GM12865 (cell line): ENCODE results near the gene ORM2.

ENCODE experiments used
- DNase-seq: peaks from one replicate; pipeline ENCODE4 v3.0.0; 2010; ENCODE audit warnings: low read depth
- H3K4me3 ChIP-seq: 2 replicates; pipeline ENCODE4 v1.5.1; 2011; ENCODE audit warnings: mild to moderate bottlenecking, low read depth, low read length, control low read depth
- CTCF ChIP-seq: IDR thresholded peaks from 2 replicates; pipeline ENCODE4 v1.5.1; 2011; ENCODE audit warnings: low read length, control low read depth, low read depth, inconsistent platforms; ENCODE audit not compliant: insufficient read depth; ENCODE audit errors: missing control alignments

ORM2 gene

GRCh38 chr9:114361542-114361941 lies 31.9 kb downstream of the ORM2 start:
- no peak for DNase-seq
- TF ChIP-seq CTCF = no peak
- H3K4me3 ChIP-seq = no peak overlapping the region

GRCh38 chr9:114362394-114362793 lies 32.7 kb downstream of the ORM2 start:
- DNase-seq = no peak
- H3K4me3 ChIP-seq = no peak overlapping the region
- no peak for TF ChIP-seq CTCF

GRCh38 chr9:114363424-114363823 lies 33.8 kb downstream of the ORM2 start:
- H3K4me3 ChIP-seq = no peak overlapping the region
- no peak for TF ChIP-seq CTCF
- no peak for DNase-seq

GRCh38 chr9:114364134-114365041 lies 34.7 kb downstream of the ORM2 start:
- TF ChIP-seq CTCF = no peak

GRCh38 chr9:114365194-114365593 lies 35.5 kb downstream of the ORM2 start:
- no peak for DNase-seq
- no peak overlapping the region for H3K4me3 ChIP-seq
- TF ChIP-seq CTCF = no peak

More at GRCh38 chr9:114364134-114365041, 34.7 kb downstream of the ORM2 start:
- no peak overlapping the region for H3K4me3 ChIP-seq
- peak; percentile 32 for DNase-seq

GRCh38 chr9:114366334-114367128 lies 36.9 kb downstream of the ORM2 start:
- H3K4me3 ChIP-seq = peak overlapping the region; percentile 47
- peak; percentile 77 for DNase-seq
- TF ChIP-seq CTCF = no peak
